GM12873 (cell line): ENCODE results near the gene SLC16A8.

Experiments
- TF ChIP-seq, protein P1 (sequence below): IDR thresholded peaks from 2 replicates; pipeline ENCODE4 v1.5.1; 2012; ENCODE audit warnings: low read depth, mild to moderate bottlenecking, moderate library complexity, low read length, control low read depth; ENCODE audit not compliant: insufficient read depth; ENCODE audit errors: missing control alignments

SLC16A8 gene

DNA sequence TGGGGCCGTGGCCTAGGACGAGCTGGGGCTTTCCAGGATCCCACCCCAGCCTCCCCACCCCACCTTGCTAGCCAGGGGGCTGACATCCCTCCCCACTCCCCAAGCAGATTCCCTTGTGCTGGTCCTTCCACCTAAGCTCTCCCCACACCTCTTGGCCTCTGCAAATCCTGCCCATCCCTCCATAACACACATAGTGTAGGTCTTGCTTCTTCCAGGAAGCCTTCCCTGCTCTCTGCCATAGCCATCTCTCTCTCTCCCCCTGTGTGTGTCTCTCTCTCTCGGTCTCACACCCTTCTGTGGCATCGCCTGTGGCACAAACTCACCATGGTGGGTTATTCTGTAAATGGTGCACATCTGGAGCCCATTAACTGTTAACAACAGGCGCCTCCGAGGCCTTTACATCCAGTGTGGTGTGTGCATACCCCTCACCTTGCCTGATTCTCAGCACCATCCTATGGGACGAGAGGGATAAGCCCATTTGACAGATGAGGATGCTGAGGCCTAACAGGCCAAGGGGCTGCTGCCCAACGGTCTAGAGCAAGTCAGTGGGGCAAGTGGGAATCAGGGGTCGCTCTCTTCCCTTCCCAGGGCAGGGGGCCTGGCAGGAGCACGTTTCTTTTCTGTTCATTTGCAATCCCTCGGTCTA, 49.0 kb downstream of the SLC16A8 start:
- TF ChIP-seq, protein P1, sequence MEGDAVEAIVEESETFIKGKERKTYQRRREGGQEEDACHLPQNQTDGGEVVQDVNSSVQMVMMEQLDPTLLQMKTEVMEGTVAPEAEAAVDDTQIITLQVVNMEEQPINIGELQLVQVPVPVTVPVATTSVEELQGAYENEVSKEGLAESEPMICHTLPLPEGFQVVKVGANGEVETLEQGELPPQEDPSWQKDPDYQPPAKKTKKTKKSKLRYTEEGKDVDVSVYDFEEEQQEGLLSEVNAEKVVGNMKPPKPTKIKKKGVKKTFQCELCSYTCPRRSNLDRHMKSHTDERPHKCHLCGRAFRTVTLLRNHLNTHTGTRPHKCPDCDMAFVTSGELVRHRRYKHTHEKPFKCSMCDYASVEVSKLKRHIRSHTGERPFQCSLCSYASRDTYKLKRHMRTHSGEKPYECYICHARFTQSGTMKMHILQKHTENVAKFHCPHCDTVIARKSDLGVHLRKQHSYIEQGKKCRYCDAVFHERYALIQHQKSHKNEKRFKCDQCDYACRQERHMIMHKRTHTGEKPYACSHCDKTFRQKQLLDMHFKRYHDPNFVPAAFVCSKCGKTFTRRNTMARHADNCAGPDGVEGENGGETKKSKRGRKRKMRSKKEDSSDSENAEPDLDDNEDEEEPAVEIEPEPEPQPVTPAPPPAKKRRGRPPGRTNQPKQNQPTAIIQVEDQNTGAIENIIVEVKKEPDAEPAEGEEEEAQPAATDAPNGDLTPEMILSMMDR, result no peak

DNA sequence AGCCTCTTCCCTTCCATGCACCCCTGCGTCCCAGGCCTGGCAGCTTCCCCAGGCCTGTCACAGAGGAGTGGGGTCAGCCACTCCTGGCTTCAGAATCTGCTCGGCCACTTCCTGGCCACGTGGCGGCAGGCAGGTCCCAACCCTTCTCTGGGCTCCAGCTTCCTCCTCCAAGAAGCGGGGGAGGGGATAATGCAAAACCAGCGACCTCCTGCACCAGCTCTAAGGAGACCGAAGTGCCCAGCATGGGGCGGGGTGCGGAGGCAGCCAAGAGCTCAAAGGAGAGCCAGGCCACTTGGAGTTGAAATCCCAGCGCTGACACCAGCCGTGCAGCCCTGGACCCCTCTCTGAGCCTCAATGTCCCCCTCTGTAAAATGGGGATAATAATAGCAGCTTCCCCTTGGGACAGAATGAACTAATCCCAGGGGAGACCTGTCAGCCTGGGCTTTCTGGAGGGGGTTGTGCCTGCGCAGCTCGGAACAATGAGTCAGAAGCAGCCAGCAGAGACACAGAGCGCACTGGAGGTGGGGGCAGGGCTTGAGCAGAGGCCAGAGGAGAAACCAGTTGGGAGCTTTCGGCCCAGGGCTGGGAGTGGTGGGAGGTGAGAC, 49.6 kb downstream of the SLC16A8 start:
- TF ChIP-seq, protein P1, result no peak

DNA sequence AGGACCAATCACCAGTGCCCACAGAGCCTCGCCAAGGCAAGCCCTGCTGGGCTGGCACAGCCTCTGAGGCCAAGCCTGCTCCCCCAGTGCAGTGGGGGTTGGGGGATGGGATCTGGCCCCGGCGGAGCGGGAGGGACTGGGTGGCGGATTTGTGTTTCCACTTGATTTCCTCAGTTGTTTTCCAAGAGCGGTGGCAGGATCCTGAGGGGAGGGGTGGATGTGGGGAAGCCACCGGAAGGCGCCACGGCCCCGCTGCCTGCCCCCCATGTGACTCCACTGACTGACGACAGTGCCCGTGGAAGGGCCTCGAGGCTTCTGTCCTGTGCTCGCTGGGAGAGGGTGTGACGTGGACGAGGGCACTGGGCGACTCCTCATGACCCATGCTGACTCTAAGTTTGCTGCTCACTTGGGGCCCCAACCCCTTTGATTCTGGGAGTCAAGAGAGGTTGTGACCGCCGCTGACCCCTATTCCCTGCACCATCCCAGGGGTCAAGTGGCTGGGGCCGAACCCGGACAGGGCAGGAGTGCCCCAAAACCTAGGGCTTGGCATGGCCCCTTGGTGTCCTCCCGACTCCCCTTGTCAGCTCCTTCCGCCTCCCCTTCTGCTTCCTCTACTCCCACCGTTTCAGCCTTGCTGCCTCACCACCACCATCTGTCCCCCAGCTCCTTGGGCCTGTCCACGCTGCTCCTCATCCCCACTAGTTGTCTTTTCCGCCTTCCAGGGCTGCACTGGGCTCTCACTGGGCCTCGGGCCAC, 50.3 kb downstream of the SLC16A8 start:
- TF ChIP-seq, protein P1, result no peak

DNA sequence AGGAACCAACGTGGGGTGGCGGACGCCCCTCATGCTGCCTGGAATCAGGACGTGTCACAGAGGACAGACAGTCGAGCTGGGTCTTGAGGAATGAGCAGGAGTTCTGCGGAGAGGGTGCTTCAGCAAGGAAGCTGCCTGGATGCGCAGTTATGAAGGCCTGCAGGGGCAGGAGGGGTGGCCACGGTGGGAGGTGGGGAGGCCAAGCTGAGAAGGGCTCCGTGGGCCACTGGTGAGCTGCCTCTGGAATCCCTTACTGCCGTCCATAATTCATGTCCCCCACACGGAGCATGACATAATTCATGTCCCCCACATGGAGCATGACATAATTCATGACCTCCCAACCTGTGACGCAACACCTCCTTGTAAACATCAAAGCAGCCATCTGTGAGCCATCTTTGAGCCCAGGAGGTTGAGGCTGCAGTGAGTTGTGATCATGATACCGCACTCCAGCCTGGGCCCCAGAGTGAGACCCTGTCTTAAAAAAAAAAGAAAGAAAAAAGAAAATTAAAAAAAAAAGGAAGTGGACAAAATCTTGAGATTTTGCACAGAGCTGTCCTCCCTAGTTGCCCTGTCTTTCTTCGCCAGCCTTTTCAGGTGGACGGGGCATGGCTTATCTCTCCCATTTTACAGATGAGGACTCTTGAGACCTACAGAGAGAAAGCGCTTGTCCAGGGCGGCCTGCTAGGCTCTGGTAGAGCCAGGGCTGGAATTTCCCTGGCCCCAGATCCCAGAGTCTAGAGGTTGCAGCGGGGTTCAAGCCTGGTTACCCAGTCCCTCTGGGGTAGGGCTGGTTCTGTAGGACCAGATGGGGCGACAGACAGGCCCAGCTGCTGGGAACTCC, 51.1 kb downstream of the SLC16A8 start:
- TF ChIP-seq, protein P1, result no peak

DNA sequence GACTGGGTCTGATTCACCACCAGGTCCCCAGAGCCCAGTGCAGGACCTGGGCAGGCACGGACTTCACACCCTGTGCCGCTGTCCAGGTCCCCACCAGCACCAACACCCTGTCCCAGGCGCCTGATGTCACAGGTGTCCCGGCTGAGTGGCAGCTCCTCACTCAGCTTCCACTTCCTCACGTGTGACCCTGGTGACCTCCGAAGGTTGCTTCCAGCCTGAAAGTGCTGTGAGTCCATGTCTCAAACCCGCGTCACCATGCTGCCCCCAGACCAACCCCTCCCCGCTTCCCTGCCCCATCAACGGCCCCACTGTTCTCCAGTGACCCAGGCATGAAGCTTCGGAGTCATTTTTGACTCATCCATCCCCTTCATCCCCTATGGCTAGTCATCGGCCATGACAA, 52.5 kb downstream of the SLC16A8 start:
- TF ChIP-seq, protein P1, result no peak

DNA sequence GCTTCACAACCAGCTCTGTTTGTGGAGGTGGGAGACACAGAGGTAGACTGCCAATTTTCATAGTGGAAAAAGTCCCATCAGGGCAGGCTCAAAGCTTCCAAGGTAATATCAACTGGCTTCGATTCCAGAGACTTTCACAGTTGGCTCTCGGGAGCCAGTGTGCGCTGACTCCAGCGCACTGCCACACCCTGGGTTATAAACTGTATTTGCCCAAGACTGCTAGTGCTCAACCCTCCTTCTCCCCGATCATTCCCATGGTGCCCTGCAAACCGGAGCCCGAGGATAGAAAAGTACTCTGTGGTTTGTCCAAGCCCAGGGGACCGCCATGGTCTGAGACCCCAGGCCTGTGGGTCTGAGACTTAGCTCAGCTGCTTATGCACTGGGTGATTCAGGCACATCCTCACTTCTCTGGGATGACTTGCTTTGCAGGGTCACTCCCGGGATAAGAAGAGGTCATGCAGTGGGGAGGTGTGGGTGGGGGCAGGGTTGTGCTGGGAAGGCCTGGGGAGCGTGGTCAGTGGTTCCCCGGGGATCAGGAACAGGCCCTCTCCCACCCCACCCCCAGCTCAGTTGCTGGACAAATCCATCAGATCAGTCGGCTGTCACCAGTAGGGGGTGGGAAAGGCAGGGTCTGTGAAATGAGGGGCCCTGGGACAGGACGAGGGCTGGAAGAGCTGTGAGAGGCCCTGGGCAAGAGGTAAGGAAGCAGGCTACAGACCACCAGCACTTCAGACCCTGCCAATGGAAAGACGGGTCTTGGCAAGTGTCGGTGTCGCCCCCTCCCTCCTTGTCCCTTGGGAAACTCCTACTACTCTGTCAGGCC, 53.5 kb downstream of the SLC16A8 start:
- TF ChIP-seq, protein P1, result no peak
